ENCODE data around the gene FAM222B. TPM values are rescaled to one million over a fixed set of nuclear protein-coding genes. Genes with fewer than 3 reads are reported as not detected.
A peak's percentile ranks its signal among the peaks of the same experiment; 100 is the strongest.

FAM222B gene
- total and polyA plus RNA-seq, 9 of the 15 experiments (the other 6 are each of a cell fraction or from before 2014, with no cell fraction given), result 4.0 to 34.6 (median 7.5) TPM

DNA sequence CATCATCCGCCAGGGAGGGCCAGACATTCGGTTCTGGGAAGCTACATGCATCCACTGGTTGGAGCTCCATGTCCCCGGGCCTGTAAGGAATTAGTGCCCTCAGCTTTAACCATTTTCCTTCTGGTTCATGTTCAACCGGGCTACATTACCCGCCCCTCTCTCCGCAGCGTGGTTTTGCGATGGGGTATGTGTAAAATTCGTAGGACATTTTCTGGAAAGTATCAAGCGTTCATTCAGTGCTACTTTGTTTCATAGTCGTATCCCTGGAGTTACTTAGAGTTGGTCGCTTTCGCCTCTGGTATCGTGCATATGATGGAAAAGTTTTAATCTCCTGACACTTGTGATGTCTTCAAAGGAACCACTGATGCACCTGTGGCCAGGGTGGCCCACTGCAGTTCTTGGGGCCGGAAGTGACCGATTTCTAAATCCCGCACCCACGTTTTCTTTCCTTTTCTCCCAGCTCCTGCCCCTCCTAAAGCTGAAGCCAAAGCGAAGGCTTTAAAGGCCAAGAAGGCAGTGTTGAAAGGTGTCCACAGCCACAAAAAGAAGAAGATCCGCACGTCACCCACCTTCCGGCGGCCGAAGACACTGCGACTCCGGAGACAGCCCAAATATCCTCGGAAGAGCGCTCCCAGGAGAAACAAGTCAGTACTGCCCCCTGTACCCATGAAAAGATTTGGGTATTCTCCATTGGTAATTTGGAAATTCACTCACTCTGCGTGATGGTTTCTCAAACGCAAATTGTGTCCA, 122.2 kb downstream of the FAM222B start (continued):
- TF ChIP-seq, protein P1, sequence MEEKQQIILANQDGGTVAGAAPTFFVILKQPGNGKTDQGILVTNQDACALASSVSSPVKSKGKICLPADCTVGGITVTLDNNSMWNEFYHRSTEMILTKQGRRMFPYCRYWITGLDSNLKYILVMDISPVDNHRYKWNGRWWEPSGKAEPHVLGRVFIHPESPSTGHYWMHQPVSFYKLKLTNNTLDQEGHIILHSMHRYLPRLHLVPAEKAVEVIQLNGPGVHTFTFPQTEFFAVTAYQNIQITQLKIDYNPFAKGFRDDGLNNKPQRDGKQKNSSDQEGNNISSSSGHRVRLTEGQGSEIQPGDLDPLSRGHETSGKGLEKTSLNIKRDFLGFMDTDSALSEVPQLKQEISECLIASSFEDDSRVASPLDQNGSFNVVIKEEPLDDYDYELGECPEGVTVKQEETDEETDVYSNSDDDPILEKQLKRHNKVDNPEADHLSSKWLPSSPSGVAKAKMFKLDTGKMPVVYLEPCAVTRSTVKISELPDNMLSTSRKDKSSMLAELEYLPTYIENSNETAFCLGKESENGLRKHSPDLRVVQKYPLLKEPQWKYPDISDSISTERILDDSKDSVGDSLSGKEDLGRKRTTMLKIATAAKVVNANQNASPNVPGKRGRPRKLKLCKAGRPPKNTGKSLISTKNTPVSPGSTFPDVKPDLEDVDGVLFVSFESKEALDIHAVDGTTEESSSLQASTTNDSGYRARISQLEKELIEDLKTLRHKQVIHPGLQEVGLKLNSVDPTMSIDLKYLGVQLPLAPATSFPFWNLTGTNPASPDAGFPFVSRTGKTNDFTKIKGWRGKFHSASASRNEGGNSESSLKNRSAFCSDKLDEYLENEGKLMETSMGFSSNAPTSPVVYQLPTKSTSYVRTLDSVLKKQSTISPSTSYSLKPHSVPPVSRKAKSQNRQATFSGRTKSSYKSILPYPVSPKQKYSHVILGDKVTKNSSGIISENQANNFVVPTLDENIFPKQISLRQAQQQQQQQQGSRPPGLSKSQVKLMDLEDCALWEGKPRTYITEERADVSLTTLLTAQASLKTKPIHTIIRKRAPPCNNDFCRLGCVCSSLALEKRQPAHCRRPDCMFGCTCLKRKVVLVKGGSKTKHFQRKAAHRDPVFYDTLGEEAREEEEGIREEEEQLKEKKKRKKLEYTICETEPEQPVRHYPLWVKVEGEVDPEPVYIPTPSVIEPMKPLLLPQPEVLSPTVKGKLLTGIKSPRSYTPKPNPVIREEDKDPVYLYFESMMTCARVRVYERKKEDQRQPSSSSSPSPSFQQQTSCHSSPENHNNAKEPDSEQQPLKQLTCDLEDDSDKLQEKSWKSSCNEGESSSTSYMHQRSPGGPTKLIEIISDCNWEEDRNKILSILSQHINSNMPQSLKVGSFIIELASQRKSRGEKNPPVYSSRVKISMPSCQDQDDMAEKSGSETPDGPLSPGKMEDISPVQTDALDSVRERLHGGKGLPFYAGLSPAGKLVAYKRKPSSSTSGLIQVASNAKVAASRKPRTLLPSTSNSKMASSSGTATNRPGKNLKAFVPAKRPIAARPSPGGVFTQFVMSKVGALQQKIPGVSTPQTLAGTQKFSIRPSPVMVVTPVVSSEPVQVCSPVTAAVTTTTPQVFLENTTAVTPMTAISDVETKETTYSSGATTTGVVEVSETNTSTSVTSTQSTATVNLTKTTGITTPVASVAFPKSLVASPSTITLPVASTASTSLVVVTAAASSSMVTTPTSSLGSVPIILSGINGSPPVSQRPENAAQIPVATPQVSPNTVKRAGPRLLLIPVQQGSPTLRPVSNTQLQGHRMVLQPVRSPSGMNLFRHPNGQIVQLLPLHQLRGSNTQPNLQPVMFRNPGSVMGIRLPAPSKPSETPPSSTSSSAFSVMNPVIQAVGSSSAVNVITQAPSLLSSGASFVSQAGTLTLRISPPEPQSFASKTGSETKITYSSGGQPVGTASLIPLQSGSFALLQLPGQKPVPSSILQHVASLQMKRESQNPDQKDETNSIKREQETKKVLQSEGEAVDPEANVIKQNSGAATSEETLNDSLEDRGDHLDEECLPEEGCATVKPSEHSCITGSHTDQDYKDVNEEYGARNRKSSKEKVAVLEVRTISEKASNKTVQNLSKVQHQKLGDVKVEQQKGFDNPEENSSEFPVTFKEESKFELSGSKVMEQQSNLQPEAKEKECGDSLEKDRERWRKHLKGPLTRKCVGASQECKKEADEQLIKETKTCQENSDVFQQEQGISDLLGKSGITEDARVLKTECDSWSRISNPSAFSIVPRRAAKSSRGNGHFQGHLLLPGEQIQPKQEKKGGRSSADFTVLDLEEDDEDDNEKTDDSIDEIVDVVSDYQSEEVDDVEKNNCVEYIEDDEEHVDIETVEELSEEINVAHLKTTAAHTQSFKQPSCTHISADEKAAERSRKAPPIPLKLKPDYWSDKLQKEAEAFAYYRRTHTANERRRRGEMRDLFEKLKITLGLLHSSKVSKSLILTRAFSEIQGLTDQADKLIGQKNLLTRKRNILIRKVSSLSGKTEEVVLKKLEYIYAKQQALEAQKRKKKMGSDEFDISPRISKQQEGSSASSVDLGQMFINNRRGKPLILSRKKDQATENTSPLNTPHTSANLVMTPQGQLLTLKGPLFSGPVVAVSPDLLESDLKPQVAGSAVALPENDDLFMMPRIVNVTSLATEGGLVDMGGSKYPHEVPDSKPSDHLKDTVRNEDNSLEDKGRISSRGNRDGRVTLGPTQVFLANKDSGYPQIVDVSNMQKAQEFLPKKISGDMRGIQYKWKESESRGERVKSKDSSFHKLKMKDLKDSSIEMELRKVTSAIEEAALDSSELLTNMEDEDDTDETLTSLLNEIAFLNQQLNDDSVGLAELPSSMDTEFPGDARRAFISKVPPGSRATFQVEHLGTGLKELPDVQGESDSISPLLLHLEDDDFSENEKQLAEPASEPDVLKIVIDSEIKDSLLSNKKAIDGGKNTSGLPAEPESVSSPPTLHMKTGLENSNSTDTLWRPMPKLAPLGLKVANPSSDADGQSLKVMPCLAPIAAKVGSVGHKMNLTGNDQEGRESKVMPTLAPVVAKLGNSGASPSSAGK (IDR thresholded peaks at IDR 0.05), result no peak
- TF ChIP-seq, protein P2, sequence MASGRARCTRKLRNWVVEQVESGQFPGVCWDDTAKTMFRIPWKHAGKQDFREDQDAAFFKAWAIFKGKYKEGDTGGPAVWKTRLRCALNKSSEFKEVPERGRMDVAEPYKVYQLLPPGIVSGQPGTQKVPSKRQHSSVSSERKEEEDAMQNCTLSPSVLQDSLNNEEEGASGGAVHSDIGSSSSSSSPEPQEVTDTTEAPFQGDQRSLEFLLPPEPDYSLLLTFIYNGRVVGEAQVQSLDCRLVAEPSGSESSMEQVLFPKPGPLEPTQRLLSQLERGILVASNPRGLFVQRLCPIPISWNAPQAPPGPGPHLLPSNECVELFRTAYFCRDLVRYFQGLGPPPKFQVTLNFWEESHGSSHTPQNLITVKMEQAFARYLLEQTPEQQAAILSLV (tag; IDR thresholded peaks at IDR 0.05), result no peak
- TF ChIP-seq ZNF431 (CRISPR knock-in tag; IDR thresholded peaks at IDR 0.05), result no peak
- TF ChIP-seq CCNT2 (IDR thresholded peaks at IDR 0.05; ENCODE audit: borderline replicate concordance, extremely low read depth, insufficient read length, low read depth, low read length), result no peak
- peak; percentile 78 for TF ChIP-seq SUPT5H (IDR thresholded peaks at IDR 0.05)
- TF ChIP-seq YY1 (IDR thresholded peaks at IDR 0.05; ENCODE audit: borderline replicate concordance in 1 of 3, control insufficient read depth in 1 of 3, extremely low read depth in 1 of 3, insufficient read depth in 3 of 3, insufficient read length in 1 of 3, insufficient replicate concordance in 2 of 3, low read depth in 1 of 3, low read length in 2 of 3), result no peak
- TF ChIP-seq, protein P3, sequence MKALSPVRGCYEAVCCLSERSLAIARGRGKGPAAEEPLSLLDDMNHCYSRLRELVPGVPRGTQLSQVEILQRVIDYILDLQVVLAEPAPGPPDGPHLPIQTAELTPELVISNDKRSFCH (CRISPR knock-in tag; IDR thresholded peaks at IDR 0.05), result no peak
- TF ChIP-seq, protein P3 (tag; IDR thresholded peaks at IDR 0.05), result no peak; the same call in 1 of the 2 replicates
- 0 out of 2 replicates have a peak, but pooled peaks have one; percentile 1 for TF ChIP-seq PHTF2 (CRISPR knock-in tag; IDR thresholded peaks at IDR 0.05)
- TF ChIP-seq, protein P4, sequence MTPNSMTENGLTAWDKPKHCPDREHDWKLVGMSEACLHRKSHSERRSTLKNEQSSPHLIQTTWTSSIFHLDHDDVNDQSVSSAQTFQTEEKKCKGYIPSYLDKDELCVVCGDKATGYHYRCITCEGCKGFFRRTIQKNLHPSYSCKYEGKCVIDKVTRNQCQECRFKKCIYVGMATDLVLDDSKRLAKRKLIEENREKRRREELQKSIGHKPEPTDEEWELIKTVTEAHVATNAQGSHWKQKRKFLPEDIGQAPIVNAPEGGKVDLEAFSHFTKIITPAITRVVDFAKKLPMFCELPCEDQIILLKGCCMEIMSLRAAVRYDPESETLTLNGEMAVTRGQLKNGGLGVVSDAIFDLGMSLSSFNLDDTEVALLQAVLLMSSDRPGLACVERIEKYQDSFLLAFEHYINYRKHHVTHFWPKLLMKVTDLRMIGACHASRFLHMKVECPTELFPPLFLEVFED (CRISPR knock-in tag; conservative IDR thresholded peaks at IDR 0.05), result no peak
- TF ChIP-seq BRD4 (IDR thresholded peaks at IDR 0.05), result peak; percentile 96
- TF ChIP-seq LARP7 (IDR thresholded peaks at IDR 0.05), result peak; percentile 1; the same call in 1 of the 2 replicates

Measured in K562 (cell line).